Measurements from ENCODE around the gene ANKS1B.

GRCh38 chr12:99985129-99985570, 414 bp upstream of the ANKS1B start:
- TF ChIP-seq ZSCAN18 (CRISPR knock-in tag; IDR thresholded peaks at IDR 0.05) = no peak
- TF ChIP-seq, protein P1, sequence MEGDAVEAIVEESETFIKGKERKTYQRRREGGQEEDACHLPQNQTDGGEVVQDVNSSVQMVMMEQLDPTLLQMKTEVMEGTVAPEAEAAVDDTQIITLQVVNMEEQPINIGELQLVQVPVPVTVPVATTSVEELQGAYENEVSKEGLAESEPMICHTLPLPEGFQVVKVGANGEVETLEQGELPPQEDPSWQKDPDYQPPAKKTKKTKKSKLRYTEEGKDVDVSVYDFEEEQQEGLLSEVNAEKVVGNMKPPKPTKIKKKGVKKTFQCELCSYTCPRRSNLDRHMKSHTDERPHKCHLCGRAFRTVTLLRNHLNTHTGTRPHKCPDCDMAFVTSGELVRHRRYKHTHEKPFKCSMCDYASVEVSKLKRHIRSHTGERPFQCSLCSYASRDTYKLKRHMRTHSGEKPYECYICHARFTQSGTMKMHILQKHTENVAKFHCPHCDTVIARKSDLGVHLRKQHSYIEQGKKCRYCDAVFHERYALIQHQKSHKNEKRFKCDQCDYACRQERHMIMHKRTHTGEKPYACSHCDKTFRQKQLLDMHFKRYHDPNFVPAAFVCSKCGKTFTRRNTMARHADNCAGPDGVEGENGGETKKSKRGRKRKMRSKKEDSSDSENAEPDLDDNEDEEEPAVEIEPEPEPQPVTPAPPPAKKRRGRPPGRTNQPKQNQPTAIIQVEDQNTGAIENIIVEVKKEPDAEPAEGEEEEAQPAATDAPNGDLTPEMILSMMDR (IDR thresholded peaks at IDR 0.05) = no peak
